PFSK-1 (cell line): Measurements from ENCODE around the gene SF3A2.

ENCODE experiments used
- FOXP2 ChIP-seq: optimal IDR thresholded peaks from 2 replicates; pipeline ENCODE3; 2011; ENCODE audit warnings: borderline replicate concordance, control low read depth, inconsistent platforms; ENCODE audit not compliant: insufficient read depth; ENCODE audit errors: extremely low read length, extremely low read depth
- POLR2AphosphoS5 ChIP-seq: IDR thresholded peaks from 2 replicates; pipeline ENCODE4 v1.6.1; 2012; ENCODE audit warnings: low read depth, mild to moderate bottlenecking, control low read depth, low read length, moderate library complexity
- SIN3A ChIP-seq: IDR thresholded peaks from 2 replicates; pipeline ENCODE4 v1.6.1; 2012; ENCODE audit warnings: mild to moderate bottlenecking, low read length, moderate library complexity, borderline replicate concordance; ENCODE audit not compliant: insufficient read depth
- TAF1 ChIP-seq: IDR thresholded peaks from 2 replicates; pipeline ENCODE4 v1.6.1; 2012; ENCODE audit warnings: low read length, control low read depth, borderline replicate concordance; ENCODE audit not compliant: insufficient read depth
- TF ChIP-seq, protein P1 (sequence below), 2 experiments: IDR thresholded peaks; 2 replicates each; pipeline versions ENCODE4 v1.6.1 to v1.8.0; 2011 to 2012; ENCODE audit warnings: low read depth in 2 of 2, low read length in 2 of 2, control low read depth in 1 of 2, inconsistent platforms in 1 of 2, mild to moderate bottlenecking in 1 of 2, moderate library complexity in 1 of 2; ENCODE audit not compliant: insufficient read depth in 1 of 2

DNA sequence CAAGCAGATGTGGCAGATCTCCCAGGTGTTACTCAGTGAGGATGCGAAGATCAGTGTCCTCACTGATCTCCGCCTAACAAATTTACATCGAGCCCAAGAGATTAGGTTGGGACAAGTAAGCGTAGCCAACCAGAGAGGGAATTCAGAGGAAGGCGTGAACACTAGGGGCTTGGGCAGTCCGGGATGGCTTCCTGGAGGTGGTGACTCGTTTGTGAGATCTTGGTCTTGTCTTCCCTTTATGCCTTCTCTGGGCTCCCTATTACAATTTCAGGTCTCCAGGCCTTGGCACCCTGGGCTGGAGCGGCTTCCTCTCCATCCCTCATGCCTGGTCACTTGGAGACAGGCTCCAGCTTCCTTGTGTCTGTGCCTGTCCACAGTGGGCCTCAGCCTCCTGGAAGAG, 6.2 kb downstream of the SF3A2 start:
- TF ChIP-seq POLR2AphosphoS5 (no peak), SIN3A (no peak), TAF1 (no peak), FOXP2 (no peak)
- TF ChIP-seq, protein P1, sequence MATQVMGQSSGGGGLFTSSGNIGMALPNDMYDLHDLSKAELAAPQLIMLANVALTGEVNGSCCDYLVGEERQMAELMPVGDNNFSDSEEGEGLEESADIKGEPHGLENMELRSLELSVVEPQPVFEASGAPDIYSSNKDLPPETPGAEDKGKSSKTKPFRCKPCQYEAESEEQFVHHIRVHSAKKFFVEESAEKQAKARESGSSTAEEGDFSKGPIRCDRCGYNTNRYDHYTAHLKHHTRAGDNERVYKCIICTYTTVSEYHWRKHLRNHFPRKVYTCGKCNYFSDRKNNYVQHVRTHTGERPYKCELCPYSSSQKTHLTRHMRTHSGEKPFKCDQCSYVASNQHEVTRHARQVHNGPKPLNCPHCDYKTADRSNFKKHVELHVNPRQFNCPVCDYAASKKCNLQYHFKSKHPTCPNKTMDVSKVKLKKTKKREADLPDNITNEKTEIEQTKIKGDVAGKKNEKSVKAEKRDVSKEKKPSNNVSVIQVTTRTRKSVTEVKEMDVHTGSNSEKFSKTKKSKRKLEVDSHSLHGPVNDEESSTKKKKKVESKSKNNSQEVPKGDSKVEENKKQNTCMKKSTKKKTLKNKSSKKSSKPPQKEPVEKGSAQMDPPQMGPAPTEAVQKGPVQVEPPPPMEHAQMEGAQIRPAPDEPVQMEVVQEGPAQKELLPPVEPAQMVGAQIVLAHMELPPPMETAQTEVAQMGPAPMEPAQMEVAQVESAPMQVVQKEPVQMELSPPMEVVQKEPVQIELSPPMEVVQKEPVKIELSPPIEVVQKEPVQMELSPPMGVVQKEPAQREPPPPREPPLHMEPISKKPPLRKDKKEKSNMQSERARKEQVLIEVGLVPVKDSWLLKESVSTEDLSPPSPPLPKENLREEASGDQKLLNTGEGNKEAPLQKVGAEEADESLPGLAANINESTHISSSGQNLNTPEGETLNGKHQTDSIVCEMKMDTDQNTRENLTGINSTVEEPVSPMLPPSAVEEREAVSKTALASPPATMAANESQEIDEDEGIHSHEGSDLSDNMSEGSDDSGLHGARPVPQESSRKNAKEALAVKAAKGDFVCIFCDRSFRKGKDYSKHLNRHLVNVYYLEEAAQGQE (IDR thresholded peaks at IDR 0.05; ENCODE audit: insufficient read depth in 1 of 2, low read depth in 2 of 2, low read length in 2 of 2): no peak
